Mesodermal cell (in vitro differentiated cells): Measurements from ENCODE around the gene MYO1C. TPM values are rescaled to one million over a fixed set of nuclear protein-coding genes. Genes with fewer than 3 reads are reported as not detected.
"Not testable (repeated sequence)": the region's sequence is repeated elsewhere in the genome, so short reads cannot be mapped to it uniquely, and the experiment has no call there.

Source experiments
- H3K27ac ChIP-seq: 2 replicates; pipeline ENCODE4 v1.7.0; 2013; ENCODE audit warnings: mild to moderate bottlenecking, low read depth, low read length, moderate library complexity; ENCODE audit not compliant: severe bottlenecking
- H3K36me3 ChIP-seq: 2 replicates; pipeline ENCODE4 v1.7.1; 2013; ENCODE audit warnings: mild to moderate bottlenecking, low read length, moderate library complexity; ENCODE audit not compliant: control insufficient read depth, insufficient read depth
- H3K4me1 ChIP-seq: one replicate; pipeline ENCODE4 v1.7.1; 2013; ENCODE audit warnings: mild to moderate bottlenecking, low read length; ENCODE audit not compliant: insufficient read depth, control insufficient read depth, poor library complexity, severe bottlenecking
- H3K4me3 ChIP-seq: 2 replicates; pipeline ENCODE4 v1.7.0; 2013; ENCODE audit warnings: low read length, control low read depth, mild to moderate bottlenecking; ENCODE audit not compliant: insufficient read depth, poor library complexity, severe bottlenecking; ENCODE audit errors: extremely low read depth
- H3K9me3 ChIP-seq: 2 replicates; pipeline ENCODE4 v1.7.1; 2013; ENCODE audit warnings: mild to moderate bottlenecking, low read length, moderate library complexity; ENCODE audit not compliant: control insufficient read depth
- WGBS, 2 experiments: methylation state at CpG; one replicate each; pipeline ENCODE4 v1.1.5; 2013; ENCODE audit warnings: missing lambda C conversion rate in 2 of 2; ENCODE audit not compliant: insufficient coverage in 2 of 2; 5-methylcytosine and 5-hydroxymethylcytosine counted together
- polyA plus RNA-seq, 2 experiments: library from polyadenylated mRNA; stranded (reverse); fragments of 50-300 nt; gene quantifications; one replicate each; pipeline ENCODE4 v1.2.3, GENCODE V29; 2013

The MYO1C gene
- polyA plus RNA-seq (2013, experiment 1 of 2): 83.2 TPM
- 73.4 TPM for polyA plus RNA-seq (2013, experiment 2 of 2)

DNA sequence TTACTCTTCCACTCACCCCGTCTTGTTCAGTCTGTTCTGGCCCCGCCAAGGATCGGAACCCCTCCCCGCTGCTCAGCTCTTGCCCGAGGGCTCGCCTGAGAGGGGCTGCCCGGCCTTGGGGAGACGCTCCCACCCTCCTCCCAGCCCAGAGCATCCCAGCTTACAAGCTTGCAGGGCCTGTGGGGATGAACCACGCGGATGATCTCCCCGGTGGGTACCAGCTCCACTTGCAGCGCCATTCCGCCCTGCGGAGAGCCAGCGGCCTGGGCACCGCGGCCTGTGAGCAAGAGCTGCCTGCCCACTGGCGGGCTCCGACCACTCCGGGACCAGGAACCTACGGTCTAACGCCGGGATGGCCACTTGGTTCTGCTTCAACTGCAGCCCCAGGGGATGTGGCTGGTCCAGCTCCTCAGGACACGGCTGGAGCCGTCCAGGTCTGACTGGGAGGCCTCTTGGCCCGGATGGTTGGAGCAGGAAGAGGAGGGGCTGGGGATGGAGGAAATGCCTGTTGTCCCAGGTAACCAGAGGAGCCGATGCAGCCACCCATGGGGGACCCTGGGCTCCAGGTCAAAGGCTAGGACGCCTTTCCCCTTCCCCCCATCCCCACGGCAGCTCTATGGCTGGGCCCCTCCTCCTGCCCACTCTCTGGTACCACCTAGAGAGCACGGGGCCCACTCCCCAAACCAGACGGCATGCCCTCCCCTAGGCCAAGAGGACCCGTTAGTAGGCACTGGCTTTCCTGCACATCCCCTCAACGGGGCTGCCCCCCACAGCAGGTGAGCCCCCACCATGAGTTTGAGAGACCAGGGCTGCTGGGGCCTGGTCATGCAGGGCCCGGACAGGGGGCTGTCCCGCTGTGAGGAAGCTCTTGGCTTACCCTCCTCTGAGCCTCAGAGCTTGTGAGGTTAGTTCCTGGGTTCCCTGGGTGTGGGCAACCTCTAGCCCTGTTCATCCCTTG, at the start of gene MYO1C:
MYO1C (minus strand) TSS at position 438 of the 958 bp plus-strand sequence; CDS start at position 239, 199 bp downstream.
- Histone ChIP-seq H3K27ac (peak within 1 kb of the TSS; percentile 57), H3K4me3 (peak within 1 kb of the TSS; percentile 58), H3K4me1 (peaks cover 31% of the 10 kb centered on the region), H3K9me3 (no peaks in the 10 kb centered on the region), H3K36me3 (peaks cover 16% of the 10 kb centered on the region)
- 54 to 59% methylated on average over 27 to 34 of the region's 35 CpGs for WGBS, 2 experiments

- H3K4me1 ChIP-seq: no peaks in the 10 kb centered on the region
- H3K36me3 ChIP-seq: peaks cover 93% of the 10 kb centered on the region
- no peak overlapping the region for H3K4me3 ChIP-seq
- 100% methylated on average over 2 to 3 of the region's 4 CpGs for WGBS, 2 experiments
- H3K27ac ChIP-seq: no peak overlapping the region
- H3K9me3 ChIP-seq: no peaks in the 10 kb centered on the region
These were observed 49.0 kb upstream of the MYO1C start for GRCh38 chr17:1541367-1541904.

DNA sequence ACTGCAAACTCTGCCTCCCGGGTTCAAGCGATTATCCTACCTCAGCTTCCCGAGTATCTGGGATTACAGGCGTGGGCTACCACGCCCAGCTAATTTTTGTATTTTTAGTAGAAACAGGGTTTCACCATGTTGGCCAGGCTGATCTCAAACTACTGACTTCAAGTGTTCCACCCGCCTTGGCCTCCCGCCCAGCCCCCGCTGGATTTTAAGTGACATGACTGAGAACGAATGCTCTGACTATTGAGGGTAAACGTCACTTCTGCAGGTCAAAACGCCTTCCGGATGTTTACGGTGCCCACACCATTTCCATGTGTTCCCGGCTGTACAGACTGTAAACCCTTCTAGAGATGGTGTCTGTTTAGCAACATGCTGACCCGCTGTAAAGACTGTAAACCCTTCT, 47.3 kb upstream of the MYO1C start:
- Histone ChIP-seq H3K36me3 (peaks cover 89% of the 10 kb centered on the region), H3K4me1 (no peaks in the 10 kb centered on the region), H3K4me3 (no peak overlapping the region), H3K27ac (no peak overlapping the region), H3K9me3 (no peaks in the 10 kb centered on the region)
- WGBS, 2 experiments: 90 to 95% methylated on average over 12 to 14 of the region's 15 CpGs

DNA sequence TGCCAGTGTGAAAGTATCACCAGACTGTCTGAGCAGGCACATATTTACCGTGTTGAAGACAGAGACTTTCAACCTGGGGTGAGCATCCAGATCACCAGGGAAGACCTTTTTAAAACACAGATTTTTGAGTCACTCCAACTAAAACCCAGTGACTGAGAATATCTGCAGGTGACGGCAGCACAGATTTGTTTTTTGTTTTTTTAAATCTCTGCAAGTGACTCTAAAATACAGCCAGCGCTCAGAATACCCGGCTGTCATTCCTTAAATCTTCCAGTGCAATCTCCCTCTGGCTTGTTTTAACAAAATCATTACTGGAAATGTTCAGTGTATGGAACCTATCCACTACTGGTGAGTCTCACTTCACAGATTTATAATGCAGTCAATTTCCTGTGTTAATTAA, 43.3 kb upstream of the MYO1C start:
- H3K27ac ChIP-seq: no peak overlapping the region
- H3K4me1 ChIP-seq: no peaks in the 10 kb centered on the region
- WGBS, 2 experiments: 96 to 100% methylated on average over 4 of the region's 4 CpGs
- peaks cover 91% of the 10 kb centered on the region for H3K36me3 ChIP-seq
- no peaks in the 10 kb centered on the region for H3K9me3 ChIP-seq
- no peak overlapping the region for H3K4me3 ChIP-seq

DNA sequence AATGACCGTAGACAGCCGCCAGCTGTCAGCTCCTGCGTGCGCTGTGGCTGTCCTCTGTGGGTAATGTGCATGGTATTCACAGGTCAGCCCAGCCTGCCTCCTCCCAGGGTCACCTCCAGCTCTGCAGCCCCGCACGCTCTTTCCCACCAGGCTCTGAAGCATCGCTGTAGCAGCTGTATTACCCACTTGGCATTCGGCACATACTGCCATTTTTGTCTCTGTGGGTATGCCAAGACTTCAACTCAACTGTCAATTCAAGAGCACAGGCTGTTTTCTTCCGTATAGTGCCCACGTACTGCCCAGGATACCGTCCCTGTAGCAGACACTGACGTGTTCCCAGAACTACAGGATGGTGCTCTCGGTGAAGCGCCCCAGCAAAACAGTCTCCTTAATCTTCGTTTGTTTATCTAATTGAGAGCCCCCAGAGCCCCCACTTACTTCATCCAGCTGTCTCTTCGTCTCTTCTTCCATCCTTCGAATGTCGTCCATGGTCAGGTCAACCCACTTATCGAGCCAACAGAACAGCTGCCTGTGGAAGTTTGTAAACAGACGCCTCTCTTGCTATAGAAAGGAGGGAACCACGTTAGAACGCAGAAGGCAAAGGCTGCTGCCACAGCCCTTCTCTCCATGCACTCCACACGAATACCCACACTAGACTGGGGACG, 41.3 kb upstream of the MYO1C start:
- H3K4me1 ChIP-seq: no peaks in the 10 kb centered on the region
- no peaks in the 10 kb centered on the region for H3K9me3 ChIP-seq
- H3K27ac ChIP-seq: no peak overlapping the region
- H3K36me3 ChIP-seq: peaks cover 90% of the 10 kb centered on the region
- 92% methylated on average over 21 to 22 of the region's 24 CpGs for WGBS, 2 experiments
- H3K4me3 ChIP-seq: no peak overlapping the region

DNA sequence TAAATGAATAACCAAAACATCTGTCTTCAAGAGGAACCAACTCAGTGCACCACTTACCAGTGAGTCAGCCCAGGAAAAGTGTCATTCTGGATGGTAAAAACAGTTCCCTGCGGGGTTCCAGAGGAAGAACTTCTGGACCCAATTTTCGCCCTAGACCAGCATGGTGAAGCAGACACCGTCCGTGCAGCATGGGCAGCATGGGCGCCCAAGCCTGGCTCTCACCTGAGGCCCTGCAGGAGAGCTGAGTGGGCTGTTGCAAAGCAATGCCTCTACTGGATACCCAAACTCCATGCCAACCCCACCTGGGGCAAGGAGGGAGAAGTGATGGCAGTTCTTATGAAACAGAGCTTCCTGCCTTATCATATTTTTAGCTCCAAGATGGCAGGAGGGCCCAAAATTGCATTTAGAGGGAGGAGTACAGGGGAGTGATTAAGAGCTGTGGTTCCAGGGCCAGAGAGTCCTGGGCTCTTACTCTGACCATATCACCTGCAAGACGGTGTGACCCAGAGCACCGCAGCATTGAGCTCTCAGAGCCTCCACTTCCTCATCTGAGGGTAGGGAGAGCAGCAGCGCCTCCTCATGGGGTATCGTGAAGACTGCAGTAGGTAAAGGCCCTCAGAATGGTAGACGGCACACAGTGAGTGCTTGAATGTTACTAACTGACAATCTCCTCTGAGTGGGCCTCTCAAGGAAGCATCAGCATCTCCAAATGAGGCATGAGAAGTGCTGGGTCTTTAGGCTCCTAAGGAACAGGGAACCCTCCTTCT, 40.5 kb upstream of the MYO1C start:
- Histone ChIP-seq H3K4me3 (no peak overlapping the region), H3K27ac (no peak overlapping the region), H3K9me3 (no peaks in the 10 kb centered on the region), H3K36me3 (peaks cover 89% of the 10 kb centered on the region), H3K4me1 (no peaks in the 10 kb centered on the region)
- 81 to 90% methylated on average over 8 to 10 of the region's 10 CpGs for WGBS, 2 experiments

- Histone ChIP-seq H3K4me1 (no peaks in the 10 kb centered on the region), H3K36me3 (peaks cover 89% of the 10 kb centered on the region), H3K27ac (no peak overlapping the region), H3K4me3 (no peak overlapping the region), H3K9me3 (no peaks in the 10 kb centered on the region)
- no CpG with 5 or more reads among the region's 2 CpGs for WGBS, 2 experiments
These were observed 37.4 kb upstream of the MYO1C start for GRCh38 chr17:1529863-1530262.

DNA sequence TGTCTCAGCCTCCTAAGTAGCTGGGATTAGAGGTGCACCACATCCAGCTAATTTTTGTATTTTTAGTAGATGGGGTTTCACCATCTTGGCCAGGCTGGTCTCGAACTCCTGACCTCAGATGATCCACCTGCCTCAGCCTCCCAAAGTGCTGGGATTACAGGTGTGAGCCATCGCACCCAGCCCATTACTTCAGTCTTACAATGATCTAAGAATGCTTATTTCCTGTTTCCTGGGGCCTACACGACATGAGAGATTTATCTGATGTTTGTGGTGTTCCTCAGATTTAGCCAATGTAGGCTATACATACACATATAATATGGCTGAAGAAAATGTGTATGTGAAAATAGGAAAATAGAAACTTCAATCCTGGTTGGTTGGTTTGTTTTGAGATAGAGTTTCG, 34.4 kb upstream of the MYO1C start:
- WGBS, 2 experiments: 67 to 89% methylated on average over 1 of the region's 4 CpGs
- H3K4me3 ChIP-seq, H3K4me1 ChIP-seq, H3K9me3 ChIP-seq, H3K27ac ChIP-seq: not testable (repeated sequence)
- peaks cover 79% of the 10 kb centered on the region for H3K36me3 ChIP-seq

- no peak overlapping the region for H3K4me3 ChIP-seq
- H3K9me3 ChIP-seq: no peaks in the 10 kb centered on the region
- no peak overlapping the region for H3K27ac ChIP-seq
- WGBS, 2 experiments: 89 to 93% methylated on average over 3 to 5 of the region's 5 CpGs
- no peaks in the 10 kb centered on the region for H3K4me1 ChIP-seq
- H3K36me3 ChIP-seq: peaks cover 66% of the 10 kb centered on the region
These were observed 30.1 kb upstream of the MYO1C start for GRCh38 chr17:1522626-1523025.

DNA sequence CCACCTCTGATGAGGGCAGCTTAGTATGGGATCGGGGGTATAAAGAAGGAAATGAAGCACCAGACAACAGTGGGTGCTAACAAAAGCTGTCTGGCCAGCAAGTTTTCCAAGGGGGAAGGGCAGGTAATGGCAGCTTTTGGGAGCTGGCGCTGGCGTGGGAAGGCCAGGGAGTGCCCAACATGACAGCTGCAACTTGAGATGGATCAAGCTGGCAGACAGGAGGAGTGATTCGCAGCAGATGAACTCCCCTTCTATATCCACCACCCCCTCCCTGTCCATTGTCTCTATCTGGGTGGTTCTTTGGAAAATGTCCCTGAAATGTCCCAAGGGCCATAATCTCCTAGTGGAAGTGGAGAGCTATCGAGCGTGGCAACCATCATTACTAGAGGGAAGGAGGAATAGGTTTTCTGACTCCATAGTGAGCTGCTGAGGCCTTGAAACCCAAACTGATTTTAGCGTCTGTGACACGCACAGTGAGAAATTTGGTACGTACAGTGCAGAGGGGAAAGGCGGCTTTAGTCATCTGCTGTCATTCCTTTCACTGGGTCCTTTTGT, 28.7 kb upstream of the MYO1C start:
- H3K4me1 ChIP-seq: no peaks in the 10 kb centered on the region

More for the DNA sequence above, 28.7 kb upstream of the MYO1C start:
- 96 to 99% methylated on average over 8 to 9 of the region's 10 CpGs for WGBS, 2 experiments
- Histone ChIP-seq H3K9me3 (no peaks in the 10 kb centered on the region), H3K36me3 (peaks cover 58% of the 10 kb centered on the region), H3K27ac (no peak overlapping the region), H3K4me3 (no peak overlapping the region)
